Right lobe of liver (tissue), 6 donors: Measurements from ENCODE around the gene LZTS3. TPM values are rescaled to one million over a fixed set of nuclear protein-coding genes. Genes with fewer than 3 reads are reported as not detected.
"Not testable (repeated sequence)": the region's sequence is repeated elsewhere in the genome, so short reads cannot be mapped to it uniquely, and the experiment has no call there.

Experiments
- ATAC-seq, 4 donors: fragments of 200-7000 bp; cut with Tn5 transposase; one replicate each; pipeline ENCODE4 v1.9.1; 2020; ENCODE audit warnings: mild to moderate bottlenecking in 4 of 4, moderate library complexity in 4 of 4
- DNase-seq, 3 donors: peaks; one replicate each; pipeline ENCODE4 v3.0.0-alpha.2; 2020
- H3K27ac ChIP-seq, 3 donors: fragments of 200-600 bp; one replicate each; pipeline ENCODE4 v1.8.0; 2022
- H3K27me3 ChIP-seq, 2 donors: fragments of 200-600 bp; one replicate each; pipeline ENCODE4 v1.8.0; 2022
- H3K36me3 ChIP-seq, 4 donors: fragments of 200-600 bp; sonication (generic) in 1 of 4; one replicate each; pipeline versions ENCODE4 v1.5.1 to v1.8.0; 2017 to 2022; ENCODE audit warnings: control low read depth in 1 of 4
- H3K4me1 ChIP-seq, 4 donors: fragments of 200-600 bp; sonication (generic) in 1 of 4; one replicate each; pipeline versions ENCODE4 v1.5.1 to v1.8.0; 2017 to 2022; ENCODE audit warnings: control low read depth in 1 of 4
- H3K4me3 ChIP-seq, 3 donors: fragments of 200-600 bp; one replicate each; pipeline ENCODE4 v1.8.0; 2022
- H3K9me3 ChIP-seq, 4 donors: fragments of 200-600 bp; sonication (generic) in 1 of 4; one replicate each; pipeline versions ENCODE4 v1.5.1 to v1.8.0; 2017 to 2022; ENCODE audit warnings: control low read depth in 1 of 4
- CTCF ChIP-seq, 4 donors: fragments of 200-600 bp in 3 of 4; fragments of 450-650 bp in 1 of 4; IDR thresholded peaks; one replicate each; pipeline versions ENCODE4 v1.5.1 to v1.8.0; 2016 to 2022; ENCODE audit warnings: antibody characterized with exemption in 4 of 4, mild to moderate bottlenecking in 2 of 4
- POLR2A ChIP-seq: fragments of 450-650 bp; IDR thresholded peaks from one replicate; pipeline ENCODE4 v1.6.1; 2017; ENCODE audit warnings: antibody characterized with exemption, mild to moderate bottlenecking
- WGBS: methylation state at CpG from one replicate; pipeline ENCODE4 v1.1.6; 2018; ENCODE audit warnings: low coverage, low lambda C conversion rate; ENCODE audit not compliant: insufficient coverage; ENCODE audit errors: missing lambda C conversion rate; 5-methylcytosine and 5-hydroxymethylcytosine counted together
- intact Hi-C, 2 donors: fragments of 100-400 bp; cut with DNase I; formaldehyde crosslinking; loops; one replicate each; pipeline versions ENCODE4 v1.11.2 to v1.14.1; 2022
- total RNA-seq, 6 experiments: library from RNA; depleted of rRNA in 2 of 6; stranded (reverse); fragments of >200 nt in 2 of 6; fragmentation: NEBNext Ultra II Directional in 3 of 6; extraction: Animal tissue kit (Norgen Biotek cat#: 25700) in 3 of 6; gene quantifications; one replicate each; pipeline versions ENCODE4 v1.1.0 to v1.2.4, GENCODE V29; 2016 to 2023
- donor health status: DM: no; HTN: yes; CAD: no.
- donor health status: DM: no; HTN: no; CAD: no.
- donor health status: DM: no; HTN: no; CAD: no.
- donor health status: DM: no; HTN: yes; CAD: no.
- donor health status: DM: no; HTN: yes; CAD: no.

LZTS3 gene
- total RNA-seq, 6 experiments from 2014 or later, result 3.9 to 6.1 (median 4.9) TPM

- intact Hi-C loops, result loop anchor here in 1 of 2 donors (10.0 kb wide), 1 partner anchor 73 kb away; the partner anchor contains the start of genes GNRH2 and MRPS26
- Histone ChIP-seq H3K4me1 (peaks cover 0 to 15% (median 3%) of the 10 kb centered on the region in 4 donors), H3K27ac (peak overlapping the region; percentile 14 to 54 (median 41))
- peak; percentile 87 to 91 (median 88) for ATAC-seq
- H3K4me3 ChIP-seq, H3K9me3 ChIP-seq, H3K27me3 ChIP-seq, H3K36me3 ChIP-seq: not testable (repeated sequence)
- TF ChIP-seq CTCF (IDR thresholded peaks at IDR 0.05), result peak; percentile 71 to 84 (median 74)
- 5% methylated on average over 12 of the region's 14 CpGs for WGBS
- peak; percentile 66 to 77 (median 71) for DNase-seq
These were observed 55.4 kb downstream of the LZTS3 start for GRCh38 chr20:3117839-3118379.

GRCh38 chr20:3116341-3116740 lies 57.0 kb downstream of the LZTS3 start:
- WGBS, result 25% methylated on average over 1 of the region's 4 CpGs
- TF ChIP-seq CTCF (IDR thresholded peaks at IDR 0.05), result no peak
- no peak for TF ChIP-seq POLR2A
- H3K27ac ChIP-seq, result no peak overlapping the region
- ATAC-seq (no peak), DNase-seq (no peak)
- peaks cover 0 to 15% (median 3%) of the 10 kb centered on the region in 4 donors for H3K4me1 ChIP-seq
- intact Hi-C loops, result loop anchor here in 1 of 2 donors (10.0 kb wide), 1 partner anchor 72 kb away; the partner anchor contains the start of genes GNRH2 and MRPS26
- H3K9me3 ChIP-seq, result no peaks in the 10 kb centered on the region
- no peaks in the 10 kb centered on the region for H3K27me3 ChIP-seq
- H3K4me3 ChIP-seq, result no peak overlapping the region
- no peaks in the 10 kb centered on the region for H3K36me3 ChIP-seq

DNA sequence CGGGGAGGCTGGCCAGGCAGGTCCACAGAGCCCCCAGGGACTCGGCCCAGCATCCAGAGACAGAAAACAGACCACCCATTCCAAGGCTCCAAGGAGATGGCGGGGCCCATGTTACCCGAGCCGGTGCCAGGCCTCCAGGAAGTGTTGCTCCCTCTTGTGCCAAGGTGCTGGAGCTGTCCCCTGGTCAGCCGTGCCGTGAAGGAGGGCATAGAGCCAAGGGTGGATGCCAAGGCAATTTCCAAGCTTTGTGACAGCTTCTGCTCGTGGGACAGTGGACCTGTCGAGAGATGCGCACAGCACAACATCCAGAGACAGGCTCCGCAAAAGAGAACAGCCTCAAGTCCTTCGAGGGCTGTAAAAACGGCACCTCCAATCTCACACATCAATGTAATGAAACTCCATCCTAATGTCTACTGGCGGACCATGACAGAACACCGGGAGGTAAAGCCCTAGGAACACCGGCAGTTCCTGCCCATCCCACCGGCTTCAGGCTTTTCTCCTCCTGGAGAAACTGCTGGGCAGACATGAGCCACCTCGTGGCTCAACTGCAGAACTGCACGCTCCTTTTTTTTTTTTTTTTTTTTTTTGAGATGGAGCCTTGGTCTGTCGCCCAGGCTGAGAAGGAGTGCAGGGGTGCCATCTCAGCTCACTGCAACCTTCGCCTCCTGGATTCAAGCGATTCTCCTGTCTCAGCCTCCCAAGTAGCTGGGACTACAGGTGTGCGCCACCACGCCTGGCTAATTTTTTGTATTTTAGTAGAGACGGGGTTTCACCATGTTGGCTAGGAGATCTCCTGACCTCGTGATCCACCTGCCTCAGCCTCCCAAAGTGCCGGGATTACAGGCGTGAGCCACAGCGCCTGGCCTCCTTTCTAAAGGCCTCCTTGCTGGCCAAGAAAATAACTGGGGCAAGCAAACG lies 57.9 kb downstream of the LZTS3 start:
- no peak for TF ChIP-seq POLR2A
- TF ChIP-seq CTCF (IDR thresholded peaks at IDR 0.05), result peak; percentile 48 to 78 (median 76)
- Histone ChIP-seq H3K36me3 (no peaks in the 10 kb centered on the region), H3K9me3 (no peaks in the 10 kb centered on the region), H3K27ac (no peak overlapping the region), H3K4me1 (peaks cover 0 to 15% (median 3%) of the 10 kb centered on the region in 4 donors), H3K27me3 (no peaks in the 10 kb centered on the region), H3K4me3 (no peak overlapping the region)
- no peak for DNase-seq
- peak; percentile 59 to 71 (median 63) for ATAC-seq
- intact Hi-C loops, result loop anchor here in 1 of 2 donors (10.0 kb wide), 1 partner anchor 71 kb away; the partner anchor contains the start of genes GNRH2 and MRPS26
- WGBS, result 10% methylated on average over 9 of the region's 30 CpGs

Other genes with a start within 250 kb of the LZTS3 start
- under 1 TPM in 3 of 6 experiments, not detected in 3; 0.55 to 0.81 (median 0.66) TPM for gene GNRH2, start 129.9 kb downstream of the LZTS3 start, total RNA-seq
- gene MRPS26, start 127.5 kb downstream of the LZTS3 start, total RNA-seq, result 10 to 100 TPM; 27.8 to 59.1 (median 38.0) TPM
- gene OXT, start 101.9 kb downstream of the LZTS3 start, total RNA-seq, result 10 to 100 TPM in 2 of 6 experiments, 1 to 10 TPM in 4; 1.8 to 41.2 (median 7.0) TPM
- under 1 TPM in 2 of 6 experiments, not detected in 4; 0.74 to 0.93 TPM for gene AVP, start 88.8 kb downstream of the LZTS3 start, total RNA-seq
- gene FASTKD5, start 13.7 kb downstream of the LZTS3 start, total RNA-seq, result 10 to 100 TPM; 10.3 to 18.2 (median 11.3) TPM
- 1 to 10 TPM; 1.8 to 3.2 (median 2.0) TPM for gene UBOX5, start 13.7 kb downstream of the LZTS3 start, total RNA-seq
- 10 to 100 TPM; 55.0 to 76.1 (median 60.1) TPM for gene DDRGK1, start 31.1 kb upstream of the LZTS3 start, total RNA-seq
- 10 to 100 TPM; 17.5 to 38.8 (median 26.7) TPM for gene ITPA, start 35.9 kb upstream of the LZTS3 start, total RNA-seq
- gene SLC4A11, start 65.6 kb upstream of the LZTS3 start, total RNA-seq, result under 1 TPM in 5 of 6 experiments, not detected in 1; 0.11 to 0.40 (median 0.18) TPM
- gene DNAAF9, start 234.1 kb upstream of the LZTS3 start, total RNA-seq, result 1 to 10 TPM; 2.5 to 4.9 (median 4.2) TPM